ENCODE results near the gene CD33. TPM values are rescaled to one million over a fixed set of nuclear protein-coding genes. Genes with fewer than 3 reads are reported as not detected.
A peak's percentile ranks its signal among the peaks of the same experiment; 100 is the strongest.

CD33 gene
- total RNA-seq, 4 donors from 2014 or later, result 0.30 to 6.7 (median 0.58) TPM

- intact Hi-C loops (cut with DNase I), result no loop called here
- TF ChIP-seq POLR2A (IDR thresholded peaks at IDR 0.05) (no peak), CTCF (IDR thresholded peaks at IDR 0.05) (no peak)
- H3K4me3 ChIP-seq, result no peak overlapping the region
Observed at GRCh38 chr19:51220996-51221395, 3.9 kb upstream of the CD33 start.

GRCh38 chr19:51224163-51224641 is 678 bp upstream of the CD33 start:
- DNase-seq, result no peak
- no peaks in the 10 kb centered on the region for H3K36me3 ChIP-seq
- H3K9me3 ChIP-seq, result no peaks in the 10 kb centered on the region
- 49 to 57% methylated on average over 3 of the region's 3 CpGs for WGBS, 2 donors
- H3K4me1 ChIP-seq, result no peaks in the 10 kb centered on the region
- no peak overlapping the region for H3K27ac ChIP-seq
- no peak overlapping the region for H3K4me3 ChIP-seq
- TF ChIP-seq POLR2A (IDR thresholded peaks at IDR 0.05) (no peak), CTCF (IDR thresholded peaks at IDR 0.05) (no peak)
- H3K27me3 ChIP-seq, result peaks cover 0 to 24% (median 0%) of the 10 kb centered on the region in 4 donors
- intact Hi-C loops (cut with DNase I), result no loop called here

More at GRCh38 chr19:51220996-51221395, 3.9 kb upstream of the CD33 start:
- no peak for DNase-seq
- no peaks in the 10 kb centered on the region for H3K9me3 ChIP-seq
- H3K36me3 ChIP-seq, result no peaks in the 10 kb centered on the region
- H3K27ac ChIP-seq, result no peak overlapping the region
- H3K4me1 ChIP-seq, result no peaks in the 10 kb centered on the region
- H3K27me3 ChIP-seq, result peaks cover 0 to 24% (median 0%) of the 10 kb centered on the region in 4 donors

GRCh38 chr19:51226067-51226466 is 1.2 kb downstream of the CD33 start:
- Histone ChIP-seq H3K27me3 (peaks cover 0 to 18% (median 0%) of the 10 kb centered on the region in 4 donors), H3K36me3 (no peaks in the 10 kb centered on the region), H3K27ac (no peak overlapping the region), H3K4me1 (no peaks in the 10 kb centered on the region), H3K4me3 (peak overlapping the region in 2 of 4 donors; percentile 25 to 41), H3K9me3 (no peaks in the 10 kb centered on the region)
- 9 to 42% methylated on average over 2 to 3 of the region's 3 CpGs for WGBS, 2 donors
- DNase-seq, result no peak
- TF ChIP-seq CTCF (IDR thresholded peaks at IDR 0.05) (no peak), POLR2A (IDR thresholded peaks at IDR 0.05) (no peak)
- intact Hi-C loops (cut with DNase I), result no loop called here

GRCh38 chr19:51227326-51227725 is 2.4 kb downstream of the CD33 start:
- no peak for TF ChIP-seq CTCF (IDR thresholded peaks at IDR 0.05)
- no peak for TF ChIP-seq POLR2A (IDR thresholded peaks at IDR 0.05)
- no peak overlapping the region for H3K27ac ChIP-seq
- H3K9me3 ChIP-seq, result no peaks in the 10 kb centered on the region
- H3K36me3 ChIP-seq, result no peaks in the 10 kb centered on the region
- H3K27me3 ChIP-seq, result peaks cover 0 to 21% (median 0%) of the 10 kb centered on the region in 4 donors
- no peak for DNase-seq
- intact Hi-C loops (cut with DNase I), result no loop called here
- H3K4me1 ChIP-seq, result no peaks in the 10 kb centered on the region
- 30 to 53% methylated on average over 2 of the region's 2 CpGs for WGBS, 2 donors
- no peak overlapping the region for H3K4me3 ChIP-seq

GRCh38 chr19:51227966-51228365 is 3.1 kb downstream of the CD33 start:
- H3K27ac ChIP-seq, result no peak overlapping the region
- no peak overlapping the region for H3K4me3 ChIP-seq
- no peak for DNase-seq
- no peaks in the 10 kb centered on the region for H3K9me3 ChIP-seq
- 87 to 95% methylated on average over 2 of the region's 2 CpGs for WGBS, 2 donors
- no peaks in the 10 kb centered on the region for H3K36me3 ChIP-seq
- no peaks in the 10 kb centered on the region for H3K4me1 ChIP-seq
- TF ChIP-seq CTCF (IDR thresholded peaks at IDR 0.05), result no peak
- intact Hi-C loops (cut with DNase I), result no loop called here
- H3K27me3 ChIP-seq, result peaks cover 0 to 27% (median 0%) of the 10 kb centered on the region in 4 donors

Data from esophagus squamous epithelium (tissue), 5 donors.